Stimulated activated CD8-positive, alpha-beta memory T cell treated with anti-CD3 and anti-CD28 coated beads, Interleukin-4, amount 100 ng/mL, for 1 hour (primary cell): Measurements from ENCODE around the gene TMEM130.
"Not testable (repeated sequence)": the region's sequence is repeated elsewhere in the genome, so short reads cannot be mapped to it uniquely, and the experiment has no call there.

Experiments
- DNase-seq, 2 donors: peaks; one replicate each; pipeline ENCODE4 v3.0.0-alpha.2; 2020; ENCODE audit warnings: low read depth in 2 of 2, low spot score in 1 of 2

TMEM130 gene

GRCh38 chr7:98877692-98878364 lies 8.0 kb upstream of the TMEM130 start:
- DNase-seq, result no peak

- DNase-seq, result no peak
Measured at GRCh38 chr7:98877146-98877545, 7.3 kb upstream of the TMEM130 start.

- no peak for DNase-seq
Measured at GRCh38 chr7:98875501-98875900, 5.7 kb upstream of the TMEM130 start.

- no peak for DNase-seq
Measured at GRCh38 chr7:98874942-98875341, 5.1 kb upstream of the TMEM130 start.

- not testable (repeated sequence) for DNase-seq
Measured at GRCh38 chr7:98873610-98874009, 3.8 kb upstream of the TMEM130 start.

GRCh38 chr7:98872328-98872924 lies 2.6 kb upstream of the TMEM130 start:
- DNase-seq, result no peak

GRCh38 chr7:98870807-98871491 lies 1.1 kb upstream of the TMEM130 start:
- no peak for DNase-seq

GRCh38 chr7:98870121-98870651 lies 372 bp upstream of the TMEM130 start:
- DNase-seq, result peak in 1 of 2 donors; percentile 37

GRCh38 chr7:98869027-98869596 lies 702 bp downstream of the TMEM130 start:
- DNase-seq, result no peak

- no peak for DNase-seq
Measured at GRCh38 chr7:98868450-98868849, 1.4 kb downstream of the TMEM130 start.

- no peak for DNase-seq
Measured at GRCh38 chr7:98866765-98867164, 3.0 kb downstream of the TMEM130 start.

- DNase-seq, result no peak
Measured at GRCh38 chr7:98866351-98866750, 3.5 kb downstream of the TMEM130 start.

GRCh38 chr7:98864731-98865453 lies 4.9 kb downstream of the TMEM130 start:
- DNase-seq, result no peak

- no peak for DNase-seq
Measured at GRCh38 chr7:98863601-98864000, 6.2 kb downstream of the TMEM130 start.

- no peak for DNase-seq
Measured at GRCh38 chr7:98862716-98863420, 6.9 kb downstream of the TMEM130 start.

GRCh38 chr7:98862203-98862602 lies 7.6 kb downstream of the TMEM130 start:
- DNase-seq, result no peak

GRCh38 chr7:98860071-98860470 lies 9.7 kb downstream of the TMEM130 start:
- no peak for DNase-seq

- DNase-seq, result no peak
Measured at GRCh38 chr7:98855610-98856422, 14.0 kb downstream of the TMEM130 start.

GRCh38 chr7:98852826-98853225 lies 17.0 kb downstream of the TMEM130 start:
- DNase-seq, result no peak

- DNase-seq, result no peak
Measured at GRCh38 chr7:98848918-98849317, 20.9 kb downstream of the TMEM130 start.
